AG04450 (cell line): ENCODE measurements around the gene SLC6A11. TPM values are rescaled to one million over a fixed set of nuclear protein-coding genes. Genes with fewer than 3 reads are reported as not detected.

Experiments
- CTCF ChIA-PET: fragments of 300-600, 350-600 bp; formaldehyde crosslinking; extraction: SDS; loops from one replicate; lab custom pipeline; 2022; ENCODE audit warnings: antibody characterized with exemption, inconsistent platforms; lab: Charles Lee
- POLR2A ChIA-PET: fragments of 350-600 bp; formaldehyde crosslinking; extraction: SDS; loops from one replicate; lab custom pipeline; 2021; ENCODE audit warnings: antibody characterized with exemption, inconsistent platforms; lab: Yijun Ruan, JAX
- DNase-seq: peaks from one replicate; pipeline ENCODE4 v3.0.0-alpha.2; 2011; ENCODE audit warnings: low read depth, low spot score
- H3K27ac ChIP-seq: one replicate; pipeline ENCODE4 v1.5.1; 2012; ENCODE audit warnings: low read depth, low read length, control low read depth
- H3K27me3 ChIP-seq: one replicate; pipeline ENCODE4 v1.6.0; 2012; ENCODE audit warnings: low read length; ENCODE audit not compliant: control insufficient read depth, insufficient read depth
- H3K4me3 ChIP-seq: 2 replicates; pipeline ENCODE4 v1.5.1; 2011; ENCODE audit warnings: mild to moderate bottlenecking, low read depth, low read length, control low read depth
- H3K9me3 ChIP-seq: 2 replicates; pipeline ENCODE4 v1.5.1; 2012; ENCODE audit warnings: low read length; ENCODE audit not compliant: control insufficient read depth, insufficient read depth
- polyA plus RNA-seq: library from polyadenylated mRNA; depleted of rRNA; stranded (reverse); fragments of >200 nt; gene quantifications from 2 replicates; pipeline ENCODE4 v1.2.3, GENCODE V29; 2011
- TF ChIP-seq, protein P1 (sequence below): IDR thresholded peaks from 2 replicates; pipeline ENCODE4 v1.5.1; 2011; ENCODE audit warnings: low read depth, low read length, control low read depth, inconsistent platforms

The SLC6A11 gene
- polyA plus RNA-seq, 1 experiment = not detected

DNA sequence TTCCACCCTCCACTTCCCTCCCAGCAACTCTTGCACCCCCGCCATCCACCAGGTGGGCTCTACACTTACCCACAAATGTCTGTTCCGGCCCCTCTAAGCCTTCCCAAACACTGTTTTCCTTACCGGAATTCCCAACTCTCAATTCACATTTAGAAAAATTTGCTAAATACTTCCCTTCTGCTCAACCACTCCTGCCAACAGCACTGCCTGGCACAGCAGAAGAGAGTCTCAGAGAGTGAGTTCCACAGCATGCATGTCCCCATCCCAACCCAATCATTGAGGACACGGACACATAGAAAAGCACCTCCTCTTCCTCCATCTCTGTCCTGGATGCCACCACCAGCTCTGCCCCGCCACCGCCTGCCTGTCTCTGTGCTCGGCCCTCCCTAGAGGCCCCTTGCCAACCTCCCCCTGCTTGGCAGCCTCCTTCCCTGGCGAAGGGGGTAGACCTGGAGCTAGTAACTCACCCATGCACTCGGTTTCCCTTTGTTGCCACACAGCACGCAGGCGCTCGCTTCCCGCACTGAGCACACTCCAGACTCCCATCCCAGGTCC is 110.3 kb downstream of the SLC6A11 start:
- Histone ChIP-seq H3K9me3 (no peaks in the 10 kb centered on the region), H3K27ac (no peak overlapping the region), H3K4me3 (no peak overlapping the region), H3K27me3 (peaks cover 13% of the 10 kb centered on the region)
- CTCF ChIA-PET = no interaction called here
- POLR2A ChIA-PET = no interaction called here
- no peak for DNase-seq
- TF ChIP-seq, protein P1, sequence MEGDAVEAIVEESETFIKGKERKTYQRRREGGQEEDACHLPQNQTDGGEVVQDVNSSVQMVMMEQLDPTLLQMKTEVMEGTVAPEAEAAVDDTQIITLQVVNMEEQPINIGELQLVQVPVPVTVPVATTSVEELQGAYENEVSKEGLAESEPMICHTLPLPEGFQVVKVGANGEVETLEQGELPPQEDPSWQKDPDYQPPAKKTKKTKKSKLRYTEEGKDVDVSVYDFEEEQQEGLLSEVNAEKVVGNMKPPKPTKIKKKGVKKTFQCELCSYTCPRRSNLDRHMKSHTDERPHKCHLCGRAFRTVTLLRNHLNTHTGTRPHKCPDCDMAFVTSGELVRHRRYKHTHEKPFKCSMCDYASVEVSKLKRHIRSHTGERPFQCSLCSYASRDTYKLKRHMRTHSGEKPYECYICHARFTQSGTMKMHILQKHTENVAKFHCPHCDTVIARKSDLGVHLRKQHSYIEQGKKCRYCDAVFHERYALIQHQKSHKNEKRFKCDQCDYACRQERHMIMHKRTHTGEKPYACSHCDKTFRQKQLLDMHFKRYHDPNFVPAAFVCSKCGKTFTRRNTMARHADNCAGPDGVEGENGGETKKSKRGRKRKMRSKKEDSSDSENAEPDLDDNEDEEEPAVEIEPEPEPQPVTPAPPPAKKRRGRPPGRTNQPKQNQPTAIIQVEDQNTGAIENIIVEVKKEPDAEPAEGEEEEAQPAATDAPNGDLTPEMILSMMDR = no peak

DNA sequence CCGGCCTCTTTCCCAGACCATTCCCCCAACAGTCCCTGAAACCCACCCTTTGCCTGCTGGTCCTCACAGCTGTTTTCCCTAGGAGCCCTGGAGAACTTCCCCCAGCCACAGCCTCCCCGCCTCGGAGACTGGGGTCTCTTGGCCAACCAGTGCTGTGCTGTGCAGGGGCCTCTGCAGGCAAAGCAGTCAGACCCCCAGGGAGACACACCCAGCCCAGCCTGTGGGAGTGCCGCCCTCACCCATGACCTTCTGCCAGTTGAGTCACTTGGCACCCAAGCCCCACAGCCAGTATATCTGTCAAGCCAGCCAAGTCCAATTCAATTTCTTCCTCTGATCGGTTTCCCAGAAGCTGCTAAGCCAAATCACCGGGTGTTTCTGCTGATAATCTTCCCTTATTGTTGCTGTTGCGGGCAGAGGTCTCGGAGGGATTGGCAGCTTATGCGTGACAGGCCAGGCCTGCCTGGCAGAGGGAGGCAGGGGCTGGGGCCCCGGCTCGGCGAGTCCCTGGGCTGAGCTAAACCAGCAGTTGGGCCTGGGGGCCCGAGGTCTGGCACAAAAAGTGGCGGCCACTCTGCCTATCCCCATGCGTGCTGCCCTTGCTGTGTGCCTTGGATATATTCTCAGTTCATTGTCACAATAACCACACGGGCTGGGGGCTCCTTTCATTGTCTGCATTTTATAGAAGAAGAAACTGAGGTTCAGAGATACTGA is 110.9 kb downstream of the SLC6A11 start:
- ChIA-PET POLR2A (no interaction called here), CTCF (no interaction called here)
- peaks cover 18% of the 10 kb centered on the region for H3K27me3 ChIP-seq
- H3K27ac ChIP-seq = no peak overlapping the region
- no peaks in the 10 kb centered on the region for H3K9me3 ChIP-seq
- H3K4me3 ChIP-seq = no peak overlapping the region
- TF ChIP-seq, protein P1 = no peak
- DNase-seq = no peak

DNA sequence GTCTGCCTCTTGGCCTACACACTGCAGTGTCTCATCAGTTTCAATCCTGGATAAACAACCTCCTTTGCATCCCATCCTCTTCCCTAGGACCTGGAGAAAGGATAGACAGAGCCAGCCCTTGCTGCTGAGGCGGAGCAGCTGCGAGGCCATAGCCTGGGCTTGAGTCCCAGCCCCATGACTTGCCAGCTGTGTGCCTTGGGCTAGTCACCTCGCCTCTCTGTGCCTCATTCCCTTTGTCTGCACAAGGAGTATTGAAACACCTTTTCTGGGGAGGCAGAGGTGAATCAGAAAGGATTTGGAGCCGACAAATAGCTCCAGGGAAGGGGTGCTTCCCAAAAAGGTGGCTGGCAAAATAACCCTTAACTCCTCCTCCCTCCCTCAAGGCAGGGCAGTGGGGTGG is 111.5 kb downstream of the SLC6A11 start:
- POLR2A ChIA-PET = no interaction called here
- H3K27ac ChIP-seq = no peak overlapping the region
- no peak overlapping the region for H3K4me3 ChIP-seq
- no peak for DNase-seq
- CTCF ChIA-PET = no interaction called here
- no peaks in the 10 kb centered on the region for H3K9me3 ChIP-seq
- peaks cover 16% of the 10 kb centered on the region for H3K27me3 ChIP-seq
- TF ChIP-seq, protein P1 = no peak

DNA sequence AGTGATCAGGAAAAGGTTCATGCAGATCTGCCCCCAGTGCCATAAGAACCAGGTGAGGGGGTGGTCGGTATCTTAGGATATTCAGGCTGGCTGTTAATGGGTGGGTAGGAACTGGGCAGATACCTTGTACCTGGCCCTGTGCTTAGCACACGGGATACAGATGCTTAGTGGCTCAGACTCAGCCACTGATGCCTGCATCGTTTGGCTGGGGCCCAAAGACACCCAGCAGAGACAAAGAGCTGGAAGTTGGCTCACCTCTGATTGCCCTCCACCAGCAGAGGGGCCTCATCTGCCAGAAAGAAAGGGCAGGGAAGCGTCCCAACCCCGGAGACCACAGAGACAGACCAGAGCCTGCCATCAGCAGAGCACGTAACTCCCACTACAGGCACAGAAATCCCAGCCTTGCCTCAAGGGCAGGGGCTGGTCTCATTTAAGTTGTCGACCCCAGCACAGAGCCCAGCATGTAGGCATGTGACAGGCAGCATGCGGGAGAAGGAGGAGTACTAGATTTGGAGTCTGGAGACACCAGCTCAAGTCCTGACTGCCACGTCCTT is 112.5 kb downstream of the SLC6A11 start:
- Histone ChIP-seq H3K27me3 (peaks cover 16% of the 10 kb centered on the region), H3K9me3 (no peaks in the 10 kb centered on the region), H3K27ac (no peak overlapping the region), H3K4me3 (no peak overlapping the region)
- TF ChIP-seq, protein P1 = no peak
- no peak for DNase-seq
- ChIA-PET POLR2A (no interaction called here), CTCF (no interaction called here)

DNA sequence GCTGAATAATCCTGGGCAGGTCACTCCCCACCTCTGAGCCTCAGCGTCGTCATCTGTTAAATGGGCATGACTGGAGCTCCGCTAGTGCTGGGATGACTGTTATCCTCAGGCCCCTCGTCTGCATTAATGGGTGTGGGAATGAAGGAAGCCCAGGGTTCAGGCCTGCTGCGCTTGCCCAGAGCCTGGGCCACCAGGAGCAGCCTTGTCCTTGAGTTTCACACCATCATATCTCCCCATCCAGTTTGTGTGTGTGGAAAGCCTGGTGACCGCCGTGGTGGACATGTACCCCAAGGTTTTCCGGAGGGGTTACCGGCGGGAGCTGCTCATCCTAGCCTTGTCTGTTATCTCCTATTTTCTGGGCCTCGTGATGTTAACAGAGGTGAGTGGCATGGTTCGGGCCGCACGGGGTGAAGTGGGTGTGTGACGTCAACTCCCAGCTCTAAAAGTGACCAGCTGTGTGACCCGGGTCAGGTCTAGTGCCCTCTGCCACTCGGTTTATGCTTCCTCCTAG is 113.0 kb downstream of the SLC6A11 start:
- ChIA-PET POLR2A (no interaction called here), CTCF (no interaction called here)
- TF ChIP-seq, protein P1 = no peak
- no peak for DNase-seq
- H3K27ac ChIP-seq = no peak overlapping the region
- peaks cover 16% of the 10 kb centered on the region for H3K27me3 ChIP-seq
- H3K4me3 ChIP-seq = no peak overlapping the region
- no peaks in the 10 kb centered on the region for H3K9me3 ChIP-seq
